ENCODE data around the gene DDX59. TPM values are rescaled to one million over a fixed set of nuclear protein-coding genes. Genes with fewer than 3 reads are reported as not detected.

The DDX59 gene
- polyA plus RNA-seq, 1 of the 3 experiments (the other 2 are of a cell fraction): 8.9 TPM

- no peak overlapping the region for H3K9ac ChIP-seq
- POLR2A ChIA-PET: no interaction called here
- WGBS (ENCODE audit: low lambda C conversion rate): 62% methylated on average over 1 of the region's 1 CpG
- no peak overlapping the region for H3K27ac ChIP-seq (ENCODE audit: low read depth in 2 of 2, low read length in 1 of 2)
- TF ChIP-seq PBX3 (IDR thresholded peaks at IDR 0.05): 0 out of 2 replicates have a peak, but pooled peaks have one; percentile 20
- TF ChIP-seq JUND (IDR thresholded peaks at IDR 0.05): peak; percentile 41; the same call in 1 of the 2 replicates
- peak; percentile 51 for TF ChIP-seq FOSL2 (IDR thresholded peaks at IDR 0.05; ENCODE audit: borderline replicate concordance, low read depth)
- TF ChIP-seq RXRA (IDR thresholded peaks at IDR 0.05; ENCODE audit: borderline replicate concordance, low read depth): no peak
- CTCF ChIA-PET: interaction anchor here (1.2 kb wide), 1 partner anchor 11 kb away, joined by 3 read pairs; no protein-coding TSS in a partner anchor
- H3K27me3 ChIP-seq (ENCODE audit: insufficient read depth): no peaks in the 10 kb centered on the region
- no peaks in the 10 kb centered on the region for H3K9me2 ChIP-seq
- H2AFZ ChIP-seq (ENCODE audit: low read depth): no peak overlapping the region
- H3K9me3 ChIP-seq: no peaks in the 10 kb centered on the region
- H3K79me2 ChIP-seq (ENCODE audit: insufficient read depth): no peaks in the 10 kb centered on the region
- DNase-seq: no peak
- peaks cover 2 to 7% of the 10 kb centered on the region in 2 experiments; a peak in 2 of 4 replicates for H3K4me1 ChIP-seq (ENCODE audit: control insufficient read depth in 1 of 2, insufficient read depth in 2 of 2, low read depth in 1 of 2, low read length in 1 of 2)
- H4K20me1 ChIP-seq (ENCODE audit: insufficient read depth): no peaks in the 10 kb centered on the region
- no peak overlapping the region for H3K4me2 ChIP-seq
- no peak overlapping the region for H3K4me3 ChIP-seq (ENCODE audit: low read depth in 2 of 2, low read length in 1 of 2)
- H3K36me3 ChIP-seq (replicated peaks in 1 of 2; ENCODE audit: control insufficient read depth in 1 of 2, insufficient read depth in 2 of 2, low read length in 1 of 2): no peaks in the 10 kb centered on the region
- peaks cover 8% of the 10 kb centered on the region for H3F3A ChIP-seq (replicated peaks; ENCODE audit: insufficient read depth)
These were observed 39.1 kb upstream of the DDX59 start for GRCh38 chr1:200708769-200709168.

GRCh38 chr1:200708161-200708560 is 38.5 kb upstream of the DDX59 start:
- H3K9me2 ChIP-seq: no peaks in the 10 kb centered on the region
- H3K4me1 ChIP-seq (ENCODE audit: control insufficient read depth in 1 of 2, insufficient read depth in 2 of 2, low read depth in 1 of 2, low read length in 1 of 2): peaks cover 2 to 7% of the 10 kb centered on the region in 2 experiments; a peak in 2 of 4 replicates
- H3K9ac ChIP-seq: no peak overlapping the region
- no peaks in the 10 kb centered on the region for H3K36me3 ChIP-seq (replicated peaks in 1 of 2; ENCODE audit: control insufficient read depth in 1 of 2, insufficient read depth in 2 of 2, low read length in 1 of 2)
- ChIA-PET CTCF (no interaction called here), POLR2A (no interaction called here)
- H3K27ac ChIP-seq (ENCODE audit: low read depth in 2 of 2, low read length in 1 of 2): no peak overlapping the region
- H3K4me2 ChIP-seq: no peak overlapping the region
- H4K20me1 ChIP-seq (ENCODE audit: insufficient read depth): no peaks in the 10 kb centered on the region
- H3K4me3 ChIP-seq (ENCODE audit: low read depth in 2 of 2, low read length in 1 of 2): no peak overlapping the region
- no peak for DNase-seq
- H3K9me3 ChIP-seq: no peaks in the 10 kb centered on the region
- TF ChIP-seq CTCF (IDR thresholded peaks at IDR 0.05) (no peak), TEAD4 (IDR thresholded peaks at IDR 0.05; ENCODE audit: borderline replicate concordance, insufficient read depth) (no peak), SIN3A (IDR thresholded peaks at IDR 0.05; ENCODE audit: borderline replicate concordance, low read depth, low read length) (no peak), IRF3 (IDR thresholded peaks at IDR 0.05; ENCODE audit: low read depth, low read length) (no peak), NFIC (IDR thresholded peaks at IDR 0.05; ENCODE audit: borderline replicate concordance) (no peak), RXRA (IDR thresholded peaks at IDR 0.05; ENCODE audit: borderline replicate concordance, low read depth) (no peak), PBX3 (IDR thresholded peaks at IDR 0.05) (no peak), ZBTB33 (IDR thresholded peaks at IDR 0.05; ENCODE audit: borderline replicate concordance, low read depth) (no peak)
- H3K79me2 ChIP-seq (ENCODE audit: insufficient read depth): no peaks in the 10 kb centered on the region
- no peaks in the 10 kb centered on the region for H3K27me3 ChIP-seq (ENCODE audit: insufficient read depth)
- H3F3A ChIP-seq (replicated peaks; ENCODE audit: insufficient read depth): peaks cover 8% of the 10 kb centered on the region
- no peak overlapping the region for H2AFZ ChIP-seq (ENCODE audit: low read depth)
